Measurements from ENCODE around the gene RABGAP1.
A peak's percentile ranks its signal among the peaks of the same experiment; 100 is the strongest.
"Not testable (repeated sequence)": the region's sequence is repeated elsewhere in the genome, so short reads cannot be mapped to it uniquely, and the experiment has no call there.

RABGAP1 gene

GRCh38 chr9:122940749-122941581, at the start of gene RABGAP1:
RABGAP1 (plus strand) TSS chr9:122941020; CDS start chr9:122957060, 16,040 bp downstream.
- peak; percentile 99 for DNase-seq

- DNase-seq = no peak
Measured at GRCh38 chr9:122897969-122898368, 42.9 kb upstream of the RABGAP1 start.

DNA sequence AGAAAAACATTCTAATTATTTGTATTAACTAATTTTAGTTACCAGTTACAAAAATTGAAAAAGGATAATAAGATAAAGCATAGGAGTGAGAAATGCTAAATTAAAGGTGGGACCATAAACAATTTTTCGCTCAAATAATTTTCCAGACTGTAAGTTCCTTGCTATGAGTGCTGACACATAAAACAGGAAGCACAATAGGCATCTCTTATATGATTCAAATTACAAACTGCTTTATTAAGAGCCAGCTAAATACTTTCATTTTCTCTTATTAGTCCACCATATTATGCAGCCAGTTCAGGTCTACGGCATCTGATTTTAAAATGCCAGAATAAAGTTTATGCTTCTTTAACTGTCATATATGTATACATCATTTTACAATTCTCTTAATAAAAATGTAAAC, 40.0 kb upstream of the RABGAP1 start:
- DNase-seq = no peak

- peak; percentile 12 for DNase-seq
Measured at GRCh38 chr9:122904466-122904822, 36.4 kb upstream of the RABGAP1 start.

DNA sequence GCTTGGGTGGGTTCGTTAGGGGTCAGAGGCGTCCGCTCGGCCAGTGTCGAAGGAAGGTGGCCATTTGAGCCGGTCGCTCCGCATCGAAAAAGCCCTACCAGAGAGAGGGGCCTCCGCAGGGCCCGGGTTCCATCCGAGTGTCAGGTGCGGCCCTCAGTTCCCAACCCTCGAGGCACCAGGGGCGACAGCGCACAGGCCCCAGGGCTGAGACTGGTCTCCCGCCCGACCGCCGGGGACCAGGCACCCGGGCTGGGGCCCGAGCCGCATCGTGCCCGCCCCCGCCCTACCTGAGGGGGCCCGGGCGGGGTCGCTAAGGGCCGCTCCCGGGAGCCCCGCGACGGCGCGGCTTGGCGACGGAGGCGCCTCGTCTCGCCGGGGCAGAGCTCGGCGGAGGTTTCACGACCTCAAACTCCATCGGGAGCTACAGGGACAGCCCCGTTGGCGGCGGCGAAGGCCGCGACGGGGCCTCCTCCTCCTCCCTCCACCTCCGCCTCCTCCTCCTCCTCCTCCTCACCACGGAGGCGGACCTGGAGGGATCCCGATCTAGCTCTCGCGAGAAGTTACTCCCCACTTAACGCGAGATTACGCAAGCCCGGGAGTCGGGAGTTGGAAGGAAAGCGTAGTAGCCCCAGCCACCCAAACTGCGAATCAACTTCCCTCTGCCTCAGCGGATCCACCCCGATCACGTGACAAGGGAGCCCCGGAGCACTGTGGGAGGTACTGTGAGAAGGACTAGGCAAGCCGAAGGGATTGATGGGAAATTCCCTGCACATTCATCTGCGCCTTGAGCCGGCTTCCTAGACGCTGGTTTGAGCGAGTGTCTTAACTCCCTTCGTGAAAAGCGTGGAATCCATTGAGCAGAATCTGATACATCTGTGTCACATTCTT, 35.8 kb upstream of the RABGAP1 start, which contains the start of gene RC3H2:
RC3H2 (minus strand) TSS at position 537 of the 888 bp plus-strand sequence. CDS start 7,850 bp downstream, outside the sequence.
- DNase-seq = peak; percentile 99

- DNase-seq = not testable (repeated sequence)
Measured at GRCh38 chr9:122906122-122906521, 34.7 kb upstream of the RABGAP1 start.

DNA sequence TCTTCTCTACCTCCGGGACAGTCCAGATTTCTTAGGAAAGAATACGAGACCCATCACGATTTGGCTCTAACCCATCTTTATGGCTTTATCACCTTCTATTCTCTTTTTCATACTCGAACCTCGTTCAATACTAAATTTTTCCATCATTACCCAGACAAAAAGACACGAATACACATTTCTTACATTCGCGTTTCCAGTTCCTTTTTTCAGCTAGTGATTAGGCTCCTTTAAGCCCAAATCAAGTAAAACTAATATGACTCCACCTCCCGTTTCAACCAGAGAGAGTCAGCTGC, 28.2 kb upstream of the RABGAP1 start:
- DNase-seq = no peak

DNA sequence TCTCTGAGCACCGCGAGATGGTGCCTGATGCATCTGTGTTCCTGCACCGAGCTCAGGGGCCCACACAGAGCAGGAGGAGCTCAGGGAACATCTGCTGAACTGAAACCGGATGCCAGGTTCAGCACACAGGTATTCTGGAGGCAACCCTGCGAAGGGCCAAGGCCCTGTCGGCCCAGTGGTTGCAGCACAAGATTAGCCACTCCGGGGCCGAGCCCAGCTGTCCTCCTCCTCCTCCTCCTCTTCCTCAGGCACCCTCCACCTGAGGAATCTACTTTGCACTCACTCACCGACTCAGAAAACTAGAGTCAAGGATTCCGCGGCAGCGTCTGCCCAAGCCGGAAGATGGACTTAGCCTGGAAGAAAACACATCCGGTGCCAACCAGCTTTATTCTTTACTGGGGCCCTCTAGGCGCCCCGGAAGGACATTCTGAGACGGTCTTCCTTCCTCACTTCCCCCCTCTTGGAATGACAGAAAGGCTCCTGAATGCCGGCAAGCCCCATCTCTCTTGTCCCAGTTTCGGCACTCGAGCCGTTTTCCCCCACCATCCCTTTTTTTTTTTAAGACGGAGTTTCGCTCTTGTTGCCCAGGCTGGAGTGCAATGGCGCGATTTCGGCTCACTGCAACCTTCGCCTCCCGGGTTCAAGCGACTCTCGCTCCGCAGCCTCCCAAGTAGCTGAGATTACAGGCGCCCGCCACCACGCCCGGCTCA, 27.7 kb upstream of the RABGAP1 start, which contains the start of gene ZBTB6:
ZBTB6 (minus strand) TSS at position 360 of the 710 bp plus-strand sequence. CDS start 1,251 bp downstream, outside the sequence.
- peak; percentile 83 for DNase-seq

DNA sequence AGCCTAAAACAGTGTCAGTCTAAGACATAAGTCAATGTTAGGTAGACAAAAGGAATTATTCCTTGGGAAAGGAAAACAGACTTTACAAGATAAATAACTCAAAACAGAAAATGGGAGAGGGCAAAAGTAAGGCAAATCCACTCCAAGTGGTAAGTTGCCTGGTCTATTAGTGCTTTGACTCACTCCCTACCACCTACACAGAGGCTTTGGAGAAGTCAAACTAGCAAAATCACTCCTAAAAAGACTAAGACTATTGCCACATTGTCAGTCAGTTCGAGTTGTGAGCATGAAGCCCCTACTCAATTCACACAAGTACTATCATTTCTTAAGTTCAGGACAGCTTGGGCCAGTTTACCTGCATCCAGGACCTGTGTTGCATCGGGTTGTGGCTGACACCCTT, 22.5 kb upstream of the RABGAP1 start:
- DNase-seq = no peak

- no peak for DNase-seq
Measured at GRCh38 chr9:122922713-122923112, 18.1 kb upstream of the RABGAP1 start.

DNA sequence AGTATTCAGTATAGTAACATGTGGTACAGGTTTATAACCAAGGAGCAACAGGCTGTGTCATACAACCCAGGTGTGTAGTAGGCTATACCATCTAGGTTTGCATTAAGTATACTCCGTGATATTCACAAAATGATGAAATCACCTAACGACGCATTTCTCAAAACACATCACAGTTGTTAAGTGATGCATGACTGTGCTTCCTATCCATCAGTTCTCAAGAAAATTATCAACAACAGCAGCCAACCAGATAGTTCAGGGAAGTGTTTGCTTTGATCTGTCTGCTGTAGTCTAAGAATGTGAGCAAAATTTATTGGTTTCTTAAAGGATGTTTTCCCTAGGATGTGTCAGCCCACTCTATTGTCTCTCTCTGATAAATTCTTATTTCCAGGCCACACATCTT, 16.9 kb upstream of the RABGAP1 start:
- DNase-seq = no peak

DNA sequence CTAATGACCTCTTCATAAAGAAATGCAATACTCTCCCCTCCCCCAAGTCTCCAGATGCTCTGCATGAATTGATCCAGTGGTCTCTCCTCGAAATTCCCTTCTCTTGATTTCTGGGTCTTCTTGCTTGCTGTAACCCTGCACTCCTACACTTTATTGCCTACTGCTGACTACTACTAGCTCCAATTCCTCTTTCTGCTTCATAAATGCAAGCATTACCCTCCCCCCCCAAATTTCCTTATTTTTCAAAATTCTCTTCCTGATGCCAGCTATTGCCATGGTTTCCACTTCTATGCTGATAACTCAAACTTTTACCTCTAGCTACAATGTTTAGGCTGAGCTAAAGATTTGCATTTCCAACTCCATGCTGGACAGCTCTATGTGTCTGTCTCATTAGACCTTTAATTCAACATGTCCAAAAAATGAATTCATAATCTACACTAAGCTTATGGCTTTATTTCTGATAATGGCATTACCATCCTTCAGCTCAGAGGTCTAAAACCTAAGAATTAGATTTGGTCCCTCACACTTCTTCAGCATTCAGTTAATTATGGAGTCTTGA, 10.9 kb upstream of the RABGAP1 start:
- DNase-seq = no peak

- no peak for DNase-seq
Measured at GRCh38 chr9:122930541-122931225, 10.1 kb upstream of the RABGAP1 start.

DNA sequence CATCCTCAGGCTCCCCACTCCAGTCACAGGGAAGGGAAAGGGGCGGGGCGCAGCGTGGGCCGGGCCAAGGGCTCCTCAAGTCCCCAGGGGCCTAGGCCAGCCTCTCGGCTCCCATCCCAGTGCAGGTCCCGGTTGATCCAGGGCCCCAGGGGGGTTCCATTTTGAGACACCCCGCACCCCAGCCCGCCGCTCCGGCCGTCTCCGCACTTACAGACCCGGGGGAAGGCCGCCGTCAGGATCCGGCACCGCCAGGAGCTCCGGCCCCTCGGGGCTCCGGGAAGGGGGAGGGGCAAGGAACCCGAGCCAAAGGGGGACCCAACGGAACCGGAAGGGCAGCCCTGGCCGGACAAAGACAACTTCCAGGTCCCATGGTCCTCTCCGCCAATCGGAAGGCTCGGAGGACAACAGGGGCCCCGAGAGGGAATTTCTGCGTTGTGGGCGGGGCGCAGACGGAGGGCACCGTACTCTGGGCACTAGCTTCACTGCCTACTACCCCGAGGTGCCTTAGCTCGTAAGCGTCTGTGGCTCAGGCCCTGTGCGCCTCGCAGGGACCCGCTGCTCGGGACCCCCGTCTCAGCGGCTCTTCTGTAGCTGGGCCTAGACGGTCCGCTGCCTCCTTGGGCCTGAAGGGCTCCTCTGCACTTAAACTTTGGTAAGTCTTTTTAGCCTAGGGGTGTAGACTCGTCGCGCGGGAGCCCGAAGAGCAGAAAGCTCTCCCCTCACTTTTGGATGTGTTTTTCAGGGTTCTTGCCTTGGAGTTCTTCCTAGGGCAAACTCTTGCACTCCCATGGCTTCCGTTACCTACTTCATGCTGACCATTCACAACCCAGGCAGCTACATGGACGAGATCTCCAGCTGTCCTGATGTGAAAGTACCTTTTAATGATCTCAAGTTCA, 9.3 kb upstream of the RABGAP1 start, which contains the start of gene ZBTB26:
ZBTB26 (minus strand) TSS at position 287 of the 896 bp plus-strand sequence. CDS start 11,578 bp downstream, outside the sequence.
- DNase-seq = peak; percentile 95

DNA sequence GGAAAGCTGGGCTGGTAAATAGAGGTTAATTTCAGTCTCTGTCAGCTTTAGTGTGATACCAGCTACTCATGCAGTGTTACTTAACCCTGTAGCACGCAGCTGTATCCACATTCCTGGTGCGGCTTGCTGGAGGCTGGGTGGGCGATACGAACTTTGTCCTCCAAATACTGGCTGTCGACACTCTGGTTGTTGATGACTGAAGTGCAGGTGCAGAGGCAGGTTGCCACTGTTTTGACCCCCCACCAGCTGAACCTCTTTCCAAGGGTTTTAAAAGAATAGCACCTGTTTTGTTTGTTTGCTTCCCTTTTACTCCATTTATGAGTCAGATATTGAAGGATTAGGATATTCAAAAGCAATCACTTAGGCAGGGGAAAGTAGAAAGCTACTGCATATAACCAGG, 4.4 kb upstream of the RABGAP1 start:
- DNase-seq = no peak

DNA sequence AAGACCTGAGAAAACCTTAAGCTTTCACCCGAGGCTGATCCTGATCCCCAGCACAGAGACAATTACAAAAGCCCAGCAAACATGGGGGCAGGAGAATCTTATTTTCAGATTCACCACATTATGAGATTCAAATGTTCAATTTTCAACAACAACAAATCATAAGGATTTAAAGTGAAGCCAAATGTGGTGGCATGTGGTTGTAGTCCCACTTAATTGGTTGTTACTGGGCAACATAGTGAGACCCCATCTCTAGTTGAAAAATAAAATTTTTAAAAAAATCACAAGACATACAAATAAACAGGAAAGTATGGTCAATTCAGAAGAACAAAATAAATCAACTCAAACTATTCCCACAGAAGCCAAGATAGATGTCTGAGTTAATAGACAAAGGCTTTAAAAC, 3.9 kb upstream of the RABGAP1 start:
- no peak for DNase-seq

- DNase-seq = no peak
Measured at GRCh38 chr9:122939601-122940000, 1.2 kb upstream of the RABGAP1 start.

- no peak for DNase-seq
Measured at GRCh38 chr9:122940454-122940748, 419 bp upstream of the RABGAP1 start.

DNA sequence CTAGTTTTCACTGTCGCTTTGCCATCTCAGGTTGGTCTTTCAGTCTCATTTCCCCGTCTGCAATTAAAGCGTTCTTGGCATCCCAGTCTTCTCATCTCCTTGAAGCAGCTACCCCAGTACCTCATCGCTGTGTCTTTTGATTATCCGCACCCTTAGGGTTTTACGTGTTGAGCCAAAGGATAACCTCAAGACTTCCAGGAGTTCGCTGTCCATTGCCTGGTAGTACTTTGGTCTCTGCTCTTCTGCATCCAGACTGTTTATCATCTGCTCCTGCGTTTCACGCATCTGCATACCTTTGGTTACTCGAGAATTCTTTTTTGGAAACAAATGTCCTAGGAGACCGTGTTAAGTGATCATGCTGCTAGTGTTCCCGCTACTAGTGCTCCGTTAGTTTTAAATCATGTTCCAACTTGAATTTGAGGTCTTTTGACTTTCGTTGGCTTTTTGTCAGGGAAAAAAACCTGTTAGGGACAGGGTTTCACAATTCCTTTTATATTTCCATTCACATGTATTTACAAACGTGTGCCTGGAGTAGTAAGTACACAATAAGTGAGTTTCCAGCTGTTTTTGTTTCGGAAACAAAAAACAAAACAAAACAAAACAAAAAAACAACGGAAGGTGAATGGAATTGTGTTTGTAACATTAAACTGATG, 888 bp downstream of the RABGAP1 start:
- DNase-seq = no peak
